ENCODE data around the gene DAPP1. TPM values are rescaled to one million over a fixed set of nuclear protein-coding genes. Genes with fewer than 3 reads are reported as not detected.

The DAPP1 gene
- total and polyA plus RNA-seq, 10 donors, result 20.0 to 49.4 (median 37.2) TPM

- no peak overlapping the region for H3K27ac ChIP-seq
Observed at GRCh38 chr4:99875071-99875470, 58.4 kb downstream of the DAPP1 start.

GRCh38 chr4:99876946-99877345, 60.3 kb downstream of the DAPP1 start:
- 89 to 97% (median 90%) methylated on average over 3 of the region's 3 CpGs for WGBS, 5 donors
- Histone ChIP-seq H3K4me1 (no peaks in the 10 kb centered on the region), H3K36me3 (peaks cover 0 to 61% (median 50%) of the 10 kb centered on the region in 6 donors), H3K27ac (no peak overlapping the region), H3K9me3 (no peaks in the 10 kb centered on the region), H3K4me3 (no peak overlapping the region), H3K27me3 (replicated peaks in 1 of 7) (no peaks in the 10 kb centered on the region)
- intact Hi-C loops (cut with DNase I; ENCODE audit: low total_unique reads), result no loop called here
- DNase-seq, result no peak
- TF ChIP-seq POLR2AphosphoS5 (IDR thresholded peaks at IDR 0.05) (no peak), CTCF (IDR thresholded peaks at IDR 0.05 in 8 of 11, conservative IDR thresholded peaks at IDR 0.05 in 3 of 11) (no peak), POLR2A (IDR thresholded peaks at IDR 0.05) (no peak)

More at GRCh38 chr4:99875071-99875470, 58.4 kb downstream of the DAPP1 start:
- H3K36me3 ChIP-seq, result peaks cover 0 to 53% (median 31%) of the 10 kb centered on the region in 6 donors
- no peaks in the 10 kb centered on the region for H3K9me3 ChIP-seq
- H3K4me1 ChIP-seq, result no peaks in the 10 kb centered on the region
- no peak overlapping the region for H3K4me3 ChIP-seq
- intact Hi-C loops (cut with DNase I; ENCODE audit: low total_unique reads), result no loop called here
- TF ChIP-seq CTCF (IDR thresholded peaks at IDR 0.05 in 8 of 11, conservative IDR thresholded peaks at IDR 0.05 in 3 of 11) (no peak), POLR2AphosphoS5 (IDR thresholded peaks at IDR 0.05) (no peak), POLR2A (IDR thresholded peaks at IDR 0.05) (no peak)
- H3K27me3 ChIP-seq (replicated peaks in 1 of 7), result no peaks in the 10 kb centered on the region
- DNase-seq, result no peak

DNA sequence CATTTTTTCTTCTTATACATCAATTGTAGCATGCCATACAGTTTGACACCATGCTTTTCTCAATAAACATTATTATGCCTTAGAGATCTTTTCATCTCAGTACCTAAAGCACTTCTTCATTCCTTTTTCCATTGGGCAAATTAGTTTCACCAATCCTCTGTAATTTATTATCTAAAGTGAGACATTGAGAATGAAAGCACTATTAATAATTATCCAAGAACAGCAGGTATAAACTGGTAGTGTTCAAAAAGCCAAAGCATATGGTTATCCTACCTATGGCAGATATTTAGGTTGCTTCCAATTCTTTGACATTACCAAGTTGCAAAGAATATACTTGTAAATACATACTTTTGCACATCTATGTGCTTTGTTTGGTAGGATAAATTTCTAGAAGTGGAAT, 62.0 kb downstream of the DAPP1 start:
- intact Hi-C loops (cut with DNase I; ENCODE audit: low total_unique reads), result no loop called here

DNA sequence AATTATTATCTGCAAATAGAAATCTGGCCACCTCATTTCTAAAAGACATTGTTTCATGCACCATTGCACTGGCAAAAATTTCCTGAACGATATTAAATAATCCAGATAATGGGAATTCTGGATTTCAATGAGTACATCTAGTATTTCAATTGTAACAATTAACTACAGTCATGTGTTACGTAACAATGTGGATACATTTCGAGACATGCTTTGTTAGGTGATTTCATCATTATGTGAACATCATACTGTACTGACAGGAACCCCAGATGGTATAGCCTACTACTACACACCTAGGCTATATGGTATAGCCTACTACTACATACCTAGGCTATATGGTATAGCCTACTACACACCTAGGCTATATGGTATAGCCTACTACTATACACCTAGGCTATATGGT, 62.8 kb downstream of the DAPP1 start:
- no peak for DNase-seq
- TF ChIP-seq CTCF (IDR thresholded peaks at IDR 0.05 in 8 of 11, conservative IDR thresholded peaks at IDR 0.05 in 3 of 11), result no peak
- TF ChIP-seq POLR2A (IDR thresholded peaks at IDR 0.05), result no peak
- no peak for TF ChIP-seq POLR2AphosphoS5 (IDR thresholded peaks at IDR 0.05)
- intact Hi-C loops (cut with DNase I; ENCODE audit: low total_unique reads), result no loop called here
- peaks cover 0 to 83% (median 67%) of the 10 kb centered on the region in 6 donors for H3K36me3 ChIP-seq
- no peak overlapping the region for H3K4me3 ChIP-seq
- no peaks in the 10 kb centered on the region for H3K27me3 ChIP-seq (replicated peaks in 1 of 7)
- no peaks in the 10 kb centered on the region for H3K9me3 ChIP-seq
- 67 to 96% (median 89%) methylated on average over 3 of the region's 3 CpGs for WGBS, 5 donors
- H3K4me1 ChIP-seq, result no peaks in the 10 kb centered on the region
- H3K27ac ChIP-seq, result no peak overlapping the region

More for the DNA sequence above, 62.0 kb downstream of the DAPP1 start:
- no peak for DNase-seq
- TF ChIP-seq CTCF (IDR thresholded peaks at IDR 0.05 in 8 of 11, conservative IDR thresholded peaks at IDR 0.05 in 3 of 11), result no peak
- TF ChIP-seq POLR2A (IDR thresholded peaks at IDR 0.05), result no peak
- no peak for TF ChIP-seq POLR2AphosphoS5 (IDR thresholded peaks at IDR 0.05)
- Histone ChIP-seq H3K27ac (no peak overlapping the region), H3K4me3 (no peak overlapping the region), H3K27me3 (replicated peaks in 1 of 7) (no peaks in the 10 kb centered on the region), H3K9me3 (no peaks in the 10 kb centered on the region), H3K4me1 (no peaks in the 10 kb centered on the region), H3K36me3 (peaks cover 0 to 75% (median 60%) of the 10 kb centered on the region in 6 donors)
